HG02623 (cell line): ENCODE measurements around the gene KLHL9.

ENCODE experiments used
- ATAC-seq: cut with Tn5 transposase; IDR thresholded peaks from one replicate; pipeline ENCODE4 v1.9.1; 2021; ENCODE audit warnings: moderate library complexity; ENCODE audit not compliant: unreplicated experiment

KLHL9 gene

DNA sequence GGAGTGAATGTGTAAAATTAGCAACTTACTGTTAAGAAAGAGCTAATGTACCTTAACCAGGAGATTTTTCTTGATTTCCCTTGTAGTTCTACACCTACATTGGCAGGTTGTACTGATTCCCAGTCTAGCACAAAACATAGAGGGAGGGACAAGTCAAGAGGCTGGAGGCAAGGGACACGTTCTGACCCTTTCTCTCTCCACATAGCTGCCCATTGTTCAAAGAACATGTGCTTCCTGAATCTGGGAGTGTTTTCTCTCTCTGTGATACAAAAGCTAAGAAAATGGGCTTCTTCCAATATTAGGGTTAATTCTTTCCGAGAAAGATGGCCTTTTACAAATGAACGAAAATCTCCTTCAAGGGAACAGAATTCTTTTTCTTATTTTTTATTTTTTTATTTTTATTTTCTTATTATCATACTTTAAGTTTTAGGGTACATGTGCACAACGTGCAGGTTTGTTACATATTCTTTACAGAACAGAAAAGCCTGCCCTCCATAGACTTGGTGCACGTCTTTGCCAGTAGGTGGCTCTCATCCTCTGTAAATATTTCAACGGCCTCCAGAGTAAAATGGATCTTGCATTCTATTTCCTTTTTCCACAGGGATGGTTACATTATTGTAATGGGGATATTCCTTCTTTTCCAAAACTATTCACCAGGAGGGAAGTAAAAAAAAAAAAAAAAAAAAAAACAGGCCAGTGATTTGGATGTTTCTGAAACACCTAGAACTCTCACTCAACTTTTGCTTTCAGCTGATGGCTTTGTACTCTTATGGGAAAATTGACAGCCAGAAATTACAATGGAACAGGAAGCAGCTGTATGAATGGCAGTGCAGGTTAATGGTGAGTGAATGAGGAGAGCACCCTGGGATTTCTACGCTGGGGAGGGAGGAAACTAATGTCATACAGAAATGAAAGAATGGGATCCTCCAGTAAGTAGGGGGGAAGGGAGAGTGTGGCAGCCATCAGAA is 17.0 kb downstream of the KLHL9 start:
- ATAC-seq: peak; percentile 85

DNA sequence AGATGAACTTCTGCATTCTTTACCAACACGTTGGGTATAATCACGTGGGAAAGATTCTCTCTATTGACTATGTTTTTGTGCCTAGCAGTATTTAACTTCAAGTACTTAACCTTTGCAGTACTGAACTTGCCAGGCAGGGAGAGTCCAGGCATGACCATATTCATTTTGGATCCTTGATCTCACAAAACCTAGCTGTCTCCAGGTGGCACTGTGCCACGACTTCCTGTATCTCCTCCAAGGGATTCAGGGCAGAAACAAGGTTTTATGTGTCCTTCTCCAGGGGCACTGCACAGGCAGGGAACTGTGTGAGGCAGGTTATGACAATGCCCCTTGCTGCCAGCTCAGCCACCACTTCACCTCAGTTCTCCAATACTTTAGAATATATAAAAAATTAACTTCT is 18.3 kb downstream of the KLHL9 start:
- ATAC-seq: no peak

DNA sequence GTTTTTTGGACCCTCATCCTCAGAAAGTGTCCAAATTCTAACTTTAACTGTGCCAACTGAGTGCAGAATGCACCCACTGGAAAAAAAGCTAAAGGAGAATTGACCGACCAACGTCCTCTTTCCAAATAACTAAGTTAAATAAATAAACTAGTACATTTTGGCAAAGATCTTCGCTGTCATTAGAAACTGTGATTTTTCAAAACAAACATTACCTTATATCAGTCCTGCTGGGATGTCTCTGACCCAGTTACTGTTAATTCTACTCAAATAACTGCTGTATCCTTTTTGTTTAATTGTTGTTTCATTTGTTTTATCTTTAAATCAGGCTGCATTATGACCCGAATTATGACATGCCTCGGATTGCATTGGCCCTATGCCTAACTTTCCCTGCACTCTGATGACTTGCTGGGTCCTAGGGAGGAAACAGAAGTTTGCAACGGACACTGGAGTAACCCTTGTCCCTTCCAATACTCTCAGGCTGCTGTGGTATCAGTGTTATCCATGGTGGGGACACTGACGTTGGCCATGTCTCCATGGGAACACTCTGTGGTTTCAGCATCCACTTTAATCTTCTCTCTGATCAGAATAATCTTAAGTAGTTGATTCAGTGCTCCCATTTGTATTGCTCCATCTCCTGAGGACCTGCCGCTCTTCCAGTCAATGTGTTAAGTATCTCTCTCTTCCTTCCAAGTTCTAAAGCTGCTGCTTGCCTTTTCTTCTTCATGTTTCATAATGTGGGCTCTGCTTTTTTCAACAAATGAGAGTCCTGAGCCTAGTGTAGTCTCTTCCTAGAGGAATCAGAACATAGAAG is 19.0 kb downstream of the KLHL9 start:
- ATAC-seq: no peak

DNA sequence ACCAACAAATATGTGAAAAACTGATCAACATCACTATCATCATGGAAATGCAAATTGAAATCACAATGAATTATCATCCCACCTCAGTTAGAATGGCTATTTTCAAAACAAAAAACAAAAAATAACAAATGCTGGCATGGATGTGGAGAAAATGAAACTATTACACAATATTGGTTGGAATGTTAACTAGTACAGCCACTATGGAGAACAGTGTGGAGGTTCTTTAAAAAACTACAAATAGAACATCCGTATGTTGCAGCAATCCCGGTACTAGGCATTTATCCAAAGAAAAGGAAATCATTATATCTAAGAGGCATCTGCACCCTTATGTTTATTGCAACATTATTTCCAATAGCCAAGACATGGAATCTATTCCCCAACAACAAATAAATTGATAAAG is 21.1 kb downstream of the KLHL9 start:
- no peak for ATAC-seq

DNA sequence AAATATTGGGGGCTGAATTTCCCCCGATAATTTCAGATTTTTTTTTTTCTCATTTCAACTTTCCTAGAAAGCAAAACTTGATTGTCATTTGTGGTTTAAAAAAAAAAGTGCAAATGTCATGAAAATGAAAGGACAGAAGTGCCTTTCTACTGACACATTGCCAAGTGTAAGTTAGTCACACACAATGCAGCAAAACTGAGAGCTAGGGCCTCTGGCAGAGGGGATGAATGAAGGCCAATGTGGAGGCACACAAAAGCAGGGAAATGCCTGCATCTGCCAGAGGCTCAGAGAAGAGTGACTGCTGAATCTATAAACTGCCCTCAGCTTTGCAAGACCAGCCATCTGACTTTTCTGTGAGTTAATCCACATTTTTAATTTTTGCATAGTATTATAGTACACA is 23.3 kb downstream of the KLHL9 start:
- no peak for ATAC-seq

DNA sequence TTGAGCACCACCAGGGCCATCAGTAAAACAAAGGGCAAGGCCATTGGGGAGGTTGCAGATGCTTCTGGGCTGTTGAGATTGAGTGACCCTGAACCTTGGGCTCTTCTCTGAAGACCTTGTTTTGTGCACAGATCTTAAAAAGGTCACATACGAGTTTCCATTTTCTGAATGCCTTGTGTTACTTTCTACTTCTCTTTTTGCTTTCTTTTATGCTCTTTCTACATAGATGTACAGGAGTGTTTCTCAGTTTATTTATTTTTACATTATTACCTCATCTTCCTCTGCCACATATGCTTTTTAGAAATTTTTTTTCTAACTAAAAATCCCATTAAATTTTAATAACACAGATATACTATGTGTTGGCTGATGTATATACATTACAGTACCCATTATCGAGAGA is 30.0 kb downstream of the KLHL9 start, which contains the start of gene IFNA5:
IFNA5 (minus strand) TSS at position 101 of the 400 bp plus-strand sequence; CDS start at position 44, 57 bp downstream.
- no peak for ATAC-seq

DNA sequence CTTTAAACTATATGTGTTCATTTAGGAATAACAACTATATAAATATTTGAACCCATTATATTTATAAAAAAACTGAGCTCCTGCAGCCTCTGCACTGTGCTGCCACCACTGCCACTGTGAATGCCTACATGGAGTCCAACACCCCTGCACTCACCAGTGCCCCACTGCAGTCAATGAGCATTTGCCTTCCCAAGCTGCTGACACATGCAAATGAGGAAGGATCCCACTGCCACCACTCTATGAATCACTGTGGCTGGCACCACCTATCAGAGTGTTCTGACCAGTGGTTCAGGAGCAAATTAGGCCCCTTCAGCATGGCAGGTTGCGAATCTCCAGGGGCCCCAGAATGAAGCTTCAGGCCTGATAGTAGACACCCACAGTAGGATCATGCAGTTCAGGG is 39.2 kb downstream of the KLHL9 start:
- no peak for ATAC-seq

DNA sequence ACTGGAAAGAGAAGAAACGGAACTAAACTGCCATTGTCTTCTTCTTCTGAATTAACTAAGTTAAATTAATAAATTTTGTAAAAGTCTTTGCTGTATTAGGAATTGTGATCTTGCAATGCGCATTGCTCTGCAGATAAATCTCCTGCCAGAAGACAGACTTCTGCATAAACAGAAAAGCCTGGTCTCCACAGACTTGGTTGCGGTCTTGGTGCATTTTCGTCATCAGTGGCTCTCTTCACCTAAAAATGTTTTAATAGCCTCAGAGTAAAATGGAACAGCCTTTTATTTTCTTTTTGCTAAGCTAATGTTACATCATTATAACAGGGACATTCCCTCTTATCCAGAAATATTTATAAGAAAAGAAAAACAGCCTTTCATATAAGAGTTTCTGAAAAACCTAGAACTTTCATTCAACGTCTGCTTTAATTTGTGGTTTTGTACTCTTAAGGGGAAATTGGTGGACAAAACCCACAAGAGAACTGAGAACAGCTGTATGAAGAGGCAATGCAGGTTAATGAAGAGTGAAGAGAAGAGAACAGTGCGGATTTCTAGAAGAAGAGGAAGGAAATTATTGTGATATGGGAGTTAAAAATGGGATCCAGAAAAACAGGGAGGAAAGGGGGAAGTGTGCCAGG is 40.2 kb downstream of the KLHL9 start:
- peak; percentile 69 for ATAC-seq

DNA sequence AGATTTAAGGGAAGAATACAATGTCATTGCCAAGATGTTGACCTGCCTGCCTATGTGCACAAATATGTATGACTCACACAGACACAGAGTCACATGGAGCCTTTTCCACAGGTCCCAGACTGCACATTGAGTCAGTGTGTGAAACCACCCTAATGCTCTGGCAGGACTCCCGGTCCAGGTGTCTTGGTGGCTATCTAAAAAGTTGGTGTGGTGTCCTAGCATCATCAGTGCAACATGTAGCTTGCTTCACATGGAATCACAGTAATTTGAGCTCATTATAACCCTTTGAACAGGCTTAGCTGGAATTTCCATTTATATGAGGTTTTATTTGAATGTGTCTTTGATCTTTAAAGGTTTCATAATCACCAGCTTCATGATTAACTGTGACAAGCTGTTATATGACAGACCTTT is 40.8 kb downstream of the KLHL9 start:
- no peak for ATAC-seq

DNA sequence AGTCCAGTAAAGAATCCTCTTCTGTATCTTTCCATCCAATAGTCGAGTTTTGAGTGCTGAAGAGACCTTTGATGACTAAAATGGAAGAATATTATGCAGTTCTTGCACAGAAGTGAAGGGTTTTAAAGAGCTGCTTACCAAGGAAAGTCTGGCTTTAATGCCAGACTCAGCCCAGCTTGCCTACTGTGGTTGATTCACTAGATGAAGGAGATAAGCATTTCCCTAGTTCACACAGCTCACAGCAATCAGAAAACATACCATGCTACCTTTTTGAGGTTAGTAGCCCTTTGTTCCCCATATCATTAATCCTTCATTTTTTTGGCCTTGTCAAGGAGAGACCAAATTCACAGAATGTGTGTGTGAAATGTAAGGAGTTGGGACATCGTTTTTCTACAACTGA is 45.4 kb downstream of the KLHL9 start:
- ATAC-seq: no peak

DNA sequence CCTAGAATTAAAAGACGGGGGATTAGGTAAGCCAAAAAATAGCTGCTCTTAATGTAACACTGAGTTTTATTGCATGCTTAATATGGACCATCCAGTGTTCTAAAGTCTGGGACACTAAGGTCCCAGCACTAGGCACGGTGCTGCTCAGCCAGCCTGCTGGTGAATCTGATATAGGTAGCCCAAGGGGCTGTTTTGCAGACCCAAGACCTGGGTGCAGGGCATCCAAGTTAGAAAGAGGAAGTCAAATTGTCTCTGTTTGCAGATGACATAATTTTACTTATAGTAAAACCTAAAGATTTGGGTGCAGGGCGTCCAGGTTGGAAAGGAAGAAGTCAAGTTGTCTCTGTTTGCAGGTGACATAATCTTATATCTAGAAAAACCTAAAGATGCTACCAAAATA is 47.9 kb downstream of the KLHL9 start:
- ATAC-seq: no peak

DNA sequence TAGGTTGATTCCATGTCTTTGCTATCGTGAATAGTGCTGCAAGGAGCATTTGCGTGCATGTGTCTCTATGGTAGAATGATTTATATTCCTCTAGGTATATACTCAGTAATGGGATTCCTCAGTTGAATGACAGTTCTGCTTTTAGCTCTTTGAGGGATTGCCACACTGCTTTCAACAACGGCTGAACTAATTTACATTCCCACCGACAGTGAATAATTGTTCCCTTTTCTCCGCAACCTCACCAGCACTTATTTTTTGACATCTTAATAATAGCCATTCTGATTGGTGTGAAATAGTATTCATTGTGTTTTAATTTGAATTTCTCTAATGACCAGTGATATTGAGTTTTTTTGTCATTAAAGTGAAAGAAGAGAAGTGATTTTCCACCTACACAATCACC is 48.5 kb downstream of the KLHL9 start:
- ATAC-seq: no peak

DNA sequence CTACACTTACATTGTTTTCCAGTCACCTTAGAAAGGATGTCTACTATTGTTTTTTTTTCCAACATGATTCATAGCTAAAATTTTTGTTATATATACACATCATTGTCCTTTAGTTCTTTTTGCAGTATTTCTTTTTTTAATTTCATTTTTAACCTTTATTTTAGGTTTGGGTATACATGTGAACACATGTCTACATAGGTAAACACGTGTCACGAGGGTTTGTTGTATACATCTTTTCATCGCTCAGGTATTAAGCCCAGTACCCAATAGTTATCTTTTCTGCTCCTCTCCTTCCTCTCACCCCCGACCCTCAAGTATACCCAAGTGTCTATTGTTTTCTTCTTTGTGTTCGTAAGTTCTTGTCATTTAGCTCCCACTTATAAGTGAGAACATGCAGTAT is 49.1 kb downstream of the KLHL9 start:
- ATAC-seq: no peak

DNA sequence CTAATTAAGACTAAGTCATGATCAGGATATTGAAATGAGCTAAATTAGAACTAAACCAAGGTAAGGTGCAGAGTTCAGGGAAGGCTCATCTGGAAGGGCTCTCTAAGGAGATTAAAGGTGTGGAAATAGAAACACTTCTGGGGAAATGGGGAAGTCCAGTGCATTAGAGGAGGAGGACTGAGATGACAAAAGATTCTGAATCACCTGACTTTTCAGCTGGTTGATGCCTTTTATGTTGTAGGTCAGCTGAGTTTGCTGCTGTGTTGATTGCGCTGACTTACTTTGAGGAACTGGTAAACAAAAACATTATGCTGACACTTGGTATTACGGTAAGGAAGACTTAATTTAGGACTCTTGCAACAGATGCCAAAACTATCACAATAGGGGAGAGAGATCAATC is 53.9 kb downstream of the KLHL9 start:
- ATAC-seq: no peak
